ENCODE results near the gene DUSP3.

GRCh38 chr17:43817826-43818225 lies 39.0 kb upstream of the DUSP3 start:
- TF ChIP-seq CTCF (IDR thresholded peaks at IDR 0.05; ENCODE audit: low read depth, low read length) (no peak), EZH2phosphoT487 (IDR thresholded peaks at IDR 0.05; ENCODE audit: low read depth) (no peak)
